H1 (cell line): Measurements from ENCODE around the gene RAD51B. TPM values are rescaled to one million over a fixed set of nuclear protein-coding genes. Genes with fewer than 3 reads are reported as not detected.

ENCODE experiments used
- CTCF ChIA-PET: fragments of 300-600 bp; sonication (Branson Sonifier 250); formaldehyde crosslinking; loops from one replicate; lab custom pipeline; 2021; ENCODE audit not compliant: partially characterized antibody; lab: Charles Lee
- POLR2A ChIA-PET: fragments of 300-600 bp; sonication (Branson Sonifier 250); formaldehyde crosslinking; loops from one replicate; lab custom pipeline; 2021; ENCODE audit warnings: inconsistent platforms; ENCODE audit not compliant: partially characterized antibody; lab: Charles Lee
- DNase-seq, 2 experiments: peaks; one replicate each; pipeline versions ENCODE4 v3.0.0 to v3.0.0-alpha.2; 2010 to 2022; ENCODE audit warnings: low spot score in 2 of 2, low read depth in 1 of 2, mixed read lengths in 1 of 2
- FAIRE-seq: peaks from 2 replicates; lab custom pipeline; 2011; peaks lifted over from hg19 to GRCh38; lab: Jason Lieb, UNC
- H2AFZ ChIP-seq: 2 replicates; pipeline ENCODE4 v1.8.1; 2012; ENCODE audit warnings: low read length, inconsistent platforms
- H2AK5ac ChIP-seq: 2 replicates; pipeline ENCODE4 v1.6.1; 2013; ENCODE audit warnings: low read depth, low read length
- H2BK120ac ChIP-seq: replicated peaks from 2 replicates; pipeline ENCODE3; 2013; ENCODE audit warnings: low read depth, low read length, inconsistent platforms
- H2BK12ac ChIP-seq: 2 replicates; pipeline ENCODE4 v1.6.1; 2013; ENCODE audit warnings: low read depth, low read length
- H2BK15ac ChIP-seq: 2 replicates; pipeline ENCODE4 v1.6.1; 2013; ENCODE audit warnings: low read length
- H2BK20ac ChIP-seq: 2 replicates; pipeline ENCODE4 v1.6.1; 2013; ENCODE audit warnings: low read length
- H2BK5ac ChIP-seq: 2 replicates; pipeline ENCODE4 v1.6.1; 2013; ENCODE audit warnings: low read depth, low read length
- H3K14ac ChIP-seq: 2 replicates; pipeline ENCODE4 v1.6.1; 2013; ENCODE audit warnings: inconsistent platforms; ENCODE audit not compliant: insufficient read length
- H3K18ac ChIP-seq: 2 replicates; pipeline ENCODE4 v1.6.1; 2013; ENCODE audit warnings: low read length; ENCODE audit errors: extremely low read depth
- H3K23ac ChIP-seq: 2 replicates; pipeline ENCODE4 v1.6.1; 2013; ENCODE audit warnings: inconsistent platforms; ENCODE audit not compliant: insufficient read length
- H3K23me2 ChIP-seq: 2 replicates; pipeline ENCODE4 v1.6.1; 2013; ENCODE audit warnings: low read depth, low read length
- H3K27ac ChIP-seq: 2 replicates; pipeline ENCODE4 v1.6.1; 2011; ENCODE audit warnings: low read depth, low read length, inconsistent platforms
- H3K27me3 ChIP-seq, 4 experiments: replicated peaks in 1 of 4; 1 replicate in 1 of 4; 2 replicates in 3 of 4; pipeline versions ENCODE4 v1.6.1 to v1.8.1; 2011 to 2013; ENCODE audit warnings: low read length in 3 of 4, mild to moderate bottlenecking in 3 of 4, inconsistent platforms in 2 of 4, mixed read lengths in 2 of 4, moderate library complexity in 1 of 4; ENCODE audit not compliant: control insufficient read depth in 3 of 4, insufficient read depth in 3 of 4; ENCODE audit errors: extremely low read depth in 1 of 4
- H3K36me3 ChIP-seq, 4 experiments: 2 replicates each; pipeline versions ENCODE4 v1.6.1 to v1.8.1; 2011 to 2013; ENCODE audit warnings: mild to moderate bottlenecking in 4 of 4, low read length in 3 of 4, moderate library complexity in 2 of 4, control low read depth in 1 of 4, inconsistent platforms in 1 of 4; ENCODE audit not compliant: insufficient read depth in 4 of 4, control insufficient read depth in 2 of 4
- H3K4ac ChIP-seq: replicated peaks from 2 replicates; pipeline ENCODE3; 2013; ENCODE audit warnings: low read length, low read depth, mixed read lengths, inconsistent platforms; ENCODE audit not compliant: insufficient read length
- H3K4me1 ChIP-seq, 4 experiments: replicated peaks in 1 of 4; 1 replicate in 1 of 4; 2 replicates in 3 of 4; pipeline versions ENCODE4 v1.6.1 to v1.8.1; 2011 to 2013; ENCODE audit warnings: low read length in 3 of 4, inconsistent platforms in 2 of 4, mixed read lengths in 1 of 4; ENCODE audit not compliant: insufficient read depth in 4 of 4, control insufficient read depth in 3 of 4
- H3K4me2 ChIP-seq, 2 experiments: 2 replicates each; pipeline versions ENCODE4 v1.6.1 to v1.8.1; 2011 to 2013; ENCODE audit warnings: low read depth in 2 of 2, low read length in 2 of 2, control low read depth in 1 of 2, inconsistent platforms in 1 of 2, mild to moderate bottlenecking in 1 of 2; ENCODE audit not compliant: insufficient read depth in 1 of 2
- H3K4me3 ChIP-seq, 4 experiments: fragments of 200-600, 300-600 bp in 1 of 4; sonication (generic), shearing (Covaris generic), sonication (Bioruptor Twin) in 1 of 4; 2 replicates each; pipeline versions ENCODE4 v1.5.1 to v1.8.1; 2011 to 2016; ENCODE audit warnings: low read length in 4 of 4, low read depth in 3 of 4, control low read depth in 2 of 4, inconsistent platforms in 2 of 4, mild to moderate bottlenecking in 2 of 4, mixed read lengths in 1 of 4, moderate library complexity in 1 of 4; ENCODE audit not compliant: insufficient read depth in 2 of 4; ENCODE audit errors: extremely low read depth in 1 of 4
- H3K56ac ChIP-seq: replicated peaks from 2 replicates; pipeline ENCODE3; 2013; ENCODE audit warnings: low read depth, mild to moderate bottlenecking, mixed read lengths, low read length, inconsistent platforms; ENCODE audit not compliant: insufficient read length
- H3K79me1 ChIP-seq: 2 replicates; pipeline ENCODE4 v1.6.1; 2013; ENCODE audit warnings: low read depth, low read length, control low read depth
- H3K79me2 ChIP-seq, 2 experiments: 2 replicates each; pipeline versions ENCODE4 v1.6.1 to v1.8.1; 2012 to 2013; ENCODE audit warnings: low read length in 2 of 2, mild to moderate bottlenecking in 2 of 2, inconsistent platforms in 1 of 2; ENCODE audit not compliant: insufficient read depth in 2 of 2, control insufficient read depth in 1 of 2
- H3K9ac ChIP-seq, 4 experiments: replicated peaks in 1 of 4; 1 replicate in 1 of 4; 2 replicates in 3 of 4; pipeline versions ENCODE4 v1.6.1 to v1.8.1; 2011 to 2013; ENCODE audit warnings: low read depth in 3 of 4, low read length in 3 of 4, control low read depth in 2 of 4, mild to moderate bottlenecking in 2 of 4, moderate library complexity in 2 of 4, inconsistent platforms in 1 of 4; ENCODE audit errors: extremely low read depth in 1 of 4
- H3K9me3 ChIP-seq, 2 experiments: 2 replicates each; pipeline versions ENCODE4 v1.6.1 to v1.8.1; 2012 to 2013; ENCODE audit warnings: mild to moderate bottlenecking in 2 of 2, moderate library complexity in 2 of 2, control low read depth in 1 of 2, inconsistent platforms in 1 of 2, low read depth in 1 of 2, low read length in 1 of 2, mixed read lengths in 1 of 2; ENCODE audit not compliant: insufficient read depth in 2 of 2
- H4K20me1 ChIP-seq, 2 experiments: replicated peaks in 1 of 2; 2 replicates each; pipeline versions ENCODE3 to v1.8.1; 2011 to 2013; ENCODE audit warnings: inconsistent platforms in 2 of 2, low read length in 2 of 2, mild to moderate bottlenecking in 1 of 2; ENCODE audit not compliant: insufficient read depth in 2 of 2, control insufficient read depth in 1 of 2
- H4K5ac ChIP-seq: 2 replicates; pipeline ENCODE4 v1.6.1; 2013; ENCODE audit warnings: low read length, low read depth, mixed read lengths, inconsistent platforms; ENCODE audit not compliant: insufficient read length
- H4K8ac ChIP-seq: 2 replicates; pipeline ENCODE4 v1.8.0; 2013; ENCODE audit warnings: mild to moderate bottlenecking, moderate library complexity, low read length, inconsistent platforms; ENCODE audit not compliant: insufficient read depth; ENCODE audit errors: extremely low read depth
- H4K91ac ChIP-seq: replicated peaks from 2 replicates; pipeline ENCODE3; 2013; ENCODE audit warnings: low read length, mixed read lengths, inconsistent platforms; ENCODE audit not compliant: insufficient read length
- ATF2 ChIP-seq: IDR thresholded peaks from 2 replicates; pipeline ENCODE4 v1.6.1; 2012; ENCODE audit warnings: low read length, inconsistent platforms
- EP300 ChIP-seq, 2 experiments: IDR thresholded peaks; 1 replicate in 1 of 2; 2 replicates in 1 of 2; pipeline ENCODE4 v1.6.1; 2011 to 2012; ENCODE audit warnings: low read depth in 2 of 2, low read length in 2 of 2, mild to moderate bottlenecking in 2 of 2, borderline replicate concordance in 1 of 2, inconsistent platforms in 1 of 2, moderate library complexity in 1 of 2
- HDAC2 ChIP-seq, 2 experiments: fragments of 300-600 bp in 1 of 2; sonication (generic) in 1 of 2; IDR thresholded peaks; 2 replicates each; pipeline ENCODE4 v1.6.1; 2011 to 2012; ENCODE audit warnings: low read depth in 2 of 2, low read length in 2 of 2, mild to moderate bottlenecking in 2 of 2, moderate library complexity in 2 of 2, borderline replicate concordance in 1 of 2, inconsistent platforms in 1 of 2
- RBBP5 ChIP-seq: IDR thresholded peaks from 2 replicates; pipeline ENCODE4 v1.7.1; 2012; ENCODE audit warnings: low read depth, mild to moderate bottlenecking, inconsistent platforms, low read length, moderate library complexity, borderline replicate concordance
- SP1 ChIP-seq: IDR thresholded peaks from 2 replicates; pipeline ENCODE4 v1.6.1; 2011; ENCODE audit warnings: low read depth, low read length
- SRF ChIP-seq: IDR thresholded peaks from 2 replicates; pipeline ENCODE4 v1.6.1; 2011; ENCODE audit warnings: mild to moderate bottlenecking, low read depth, low read length, moderate library complexity
- YY1 ChIP-seq: IDR thresholded peaks from 2 replicates; pipeline ENCODE4 v1.6.1; 2011; ENCODE audit warnings: low read depth, mild to moderate bottlenecking, low read length
- WGBS, 2 experiments: shearing (Covaris generic) in 1 of 2; methylation state at CpG; one replicate each; pipeline versions ENCODE4 v1.1.6 to v1.1.7; 2013 to 2015; ENCODE audit warnings: low lambda C conversion rate in 2 of 2, mixed read lengths in 2 of 2, inconsistent platforms in 1 of 2, low coverage in 1 of 2, missing lambda C conversion rate in 1 of 2; ENCODE audit not compliant: insufficient replicate concordance in 2 of 2, insufficient coverage in 1 of 2, insufficient read length in 1 of 2; ENCODE audit errors: extremely low coverage in 1 of 2, missing lambda C conversion rate in 1 of 2; 5-methylcytosine and 5-hydroxymethylcytosine counted together
- polyA plus RNA-seq, 7 experiments: library from polyadenylated mRNA; depleted of rRNA in 3 of 7; stranded (reverse) in 5 of 7; unstranded in 2 of 7; fragments of >200 nt in 5 of 7; fragments of 200-250 nt in 2 of 7; gene quantifications; 1 replicate in 5 of 7; 2 replicates in 1 of 7; 4 replicates in 1 of 7; pipeline versions ENCODE4 v1.2.1 to v1.2.3, GENCODE V29; 2011 to 2013; ENCODE audit warnings: missing spikeins in 2 of 7, mixed read lengths in 2 of 7
- total RNA-seq: library from RNA; stranded (reverse); fragmentation: NEBNext Ultra II Directional; extraction: Animal tissue kit (Norgen Biotek cat#: 25700); gene quantifications from 2 replicates; pipeline ENCODE4 v1.2.1, GENCODE V29; 2021

RAD51B gene
- total and polyA plus RNA-seq, 2 of the 8 experiments (the other 6 are each of a cell fraction or from before 2014, with no cell fraction given) = 3.9 to 14.9 TPM

GRCh38 chr14:68734231-68734732 lies 914.7 kb downstream of the RAD51B start:
- Histone ChIP-seq H2BK15ac (no peak overlapping the region), H3K79me1 (no peaks in the 10 kb centered on the region), H3K4ac (no peak overlapping the region), H2BK12ac (no peak overlapping the region), H4K91ac (no peak overlapping the region), H2BK120ac (no peak overlapping the region), H3K9ac (no peak overlapping the region), H2AFZ (no peak overlapping the region), H3K18ac (no peak overlapping the region), H3K14ac (no peak overlapping the region), H3K36me3 (no peaks in the 10 kb centered on the region), H3K23me2 (no peaks in the 10 kb centered on the region), H4K5ac (no peak overlapping the region), H2BK5ac (no peak overlapping the region), H2BK20ac (no peak overlapping the region), H3K23ac (no peak overlapping the region), H3K27me3 (no peaks in the 10 kb centered on the region), H4K8ac (no peak overlapping the region), H3K4me3 (no peak overlapping the region), H3K9me3 (no peaks in the 10 kb centered on the region), H3K27ac (no peak overlapping the region), H3K4me2 (no peak overlapping the region), H2AK5ac (no peak overlapping the region), H3K4me1 (peaks cover 4 to 14% (median 11%) of the 10 kb centered on the region in 4 experiments; a peak in 6 of 7 replicates), H4K20me1 (no peaks in the 10 kb centered on the region), H3K79me2 (no peaks in the 10 kb centered on the region), H3K56ac (no peak overlapping the region)
- CTCF ChIA-PET = interaction anchor here (0.7 to 1.9 kb wide), 4 partner anchors 16 to 83 kb away, joined by 3 to 7 read pairs (median 4); no protein-coding TSS in a partner anchor
- FAIRE-seq (no peak), DNase-seq (no peak)
- POLR2A ChIA-PET = interaction anchor here (1.7 to 2.0 kb wide), 2 partner anchors 53 to 59 kb away, joined by 5 to 6 read pairs; partner anchors contain the start of gene ZFP36L1
- WGBS, 2 experiments = 97% methylated on average over 6 of the region's 6 CpGs; no CpG with 5 or more reads in 1 of the 2 experiments
- no peak for TF ChIP-seq EP300 (IDR thresholded peaks at IDR 0.05; ENCODE audit: borderline replicate concordance in 1 of 2, low read depth in 2 of 2, low read length in 2 of 2)
- no peak for TF ChIP-seq HDAC2 (IDR thresholded peaks at IDR 0.05; ENCODE audit: borderline replicate concordance in 1 of 2, low read depth in 2 of 2, low read length in 2 of 2)
- no peak for TF ChIP-seq ATF2
- no peak for TF ChIP-seq SP1
- TF ChIP-seq SRF = no peak
- TF ChIP-seq RBBP5 = no peak
- no peak for TF ChIP-seq YY1
